Measurements from ENCODE around the gene RYK.

GRCh38 chr3:134148534-134148933, 102.1 kb downstream of the RYK start:
- TF ChIP-seq CTCF (IDR thresholded peaks at IDR 0.05) (no peak), EZH2 (IDR thresholded peaks at IDR 0.05) (no peak)
